ENCODE data around the gene GNA14. TPM values are rescaled to one million over a fixed set of nuclear protein-coding genes. Genes with fewer than 3 reads are reported as not detected.
A peak's percentile ranks its signal among the peaks of the same experiment; 100 is the strongest.

Gene GNA14
- polyA plus RNA-seq, 3 donors, result 0.04 TPM; not detected in 2

DNA sequence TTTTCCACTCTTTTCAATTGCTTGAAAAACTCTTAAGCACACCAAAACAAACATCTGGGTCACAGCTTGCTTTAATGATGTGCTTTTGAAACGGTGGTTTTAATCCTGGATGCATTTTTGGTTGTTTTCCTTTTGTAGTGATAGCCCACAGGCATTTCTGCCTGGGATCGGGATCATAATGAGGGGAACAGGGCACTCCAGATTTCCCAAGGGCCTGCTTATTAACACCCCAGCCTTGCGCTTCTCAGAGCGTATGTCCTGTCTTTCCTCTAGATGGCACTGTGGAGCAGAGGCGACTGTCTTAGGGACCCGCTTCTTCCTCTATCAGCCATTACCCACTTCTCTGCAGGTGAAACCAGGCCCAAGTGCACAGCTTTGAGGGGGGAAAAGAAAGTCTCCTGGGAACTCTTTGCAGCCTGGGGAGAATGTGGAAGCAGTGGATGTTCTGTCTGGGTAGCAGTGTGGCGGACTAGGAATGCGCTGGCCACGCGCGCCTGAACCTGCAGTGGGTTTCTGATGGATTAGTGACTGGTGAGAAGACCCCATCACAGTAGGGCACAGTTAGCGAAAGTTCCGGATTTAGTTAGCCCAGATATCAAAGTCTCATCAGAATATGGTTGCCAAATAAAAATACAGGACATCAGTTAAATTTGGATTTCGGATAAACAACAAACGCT, 190.1 kb downstream of the GNA14 start:
- H3K79me2 ChIP-seq (ENCODE audit: insufficient read depth, low read length), result no peaks in the 10 kb centered on the region
- no peak overlapping the region for H3K27ac Mint-ChIP-seq
- no peak overlapping the region for H3K4me2 ChIP-seq (replicated peaks; ENCODE audit: extremely low read depth, low read length, poor library complexity, severe bottlenecking)

DNA sequence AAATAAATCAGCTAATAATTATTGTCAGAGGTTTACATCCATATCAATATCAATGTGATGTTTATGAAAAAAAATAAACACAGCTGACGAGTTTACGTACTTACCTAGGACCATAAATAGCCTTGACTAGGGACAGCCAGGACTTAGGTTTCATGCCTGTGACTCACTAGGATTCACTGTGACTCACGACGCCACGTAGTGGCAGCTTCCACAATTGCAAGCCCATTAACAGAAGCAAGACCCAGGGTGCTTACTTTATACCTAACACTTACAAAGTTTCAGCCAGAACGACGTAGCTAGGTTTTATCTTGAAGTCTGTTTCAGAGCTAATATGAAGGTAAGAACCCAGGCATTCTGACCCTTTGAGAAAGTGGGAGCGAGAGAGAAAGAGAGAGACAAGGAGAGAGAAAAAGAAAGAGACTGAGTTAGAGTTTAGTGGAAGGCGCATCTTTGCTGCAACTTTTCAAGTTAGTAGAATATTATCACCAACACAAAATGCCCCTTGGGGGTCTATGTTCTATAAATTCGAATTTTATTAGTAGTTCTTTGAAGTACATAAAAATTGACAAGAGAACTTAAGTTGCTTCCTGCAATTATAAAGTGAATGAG, 191.2 kb downstream of the GNA14 start:
- H3K27ac Mint-ChIP-seq, result peak overlapping the region in 1 of 7 donors; percentile 16
- H3K4me2 ChIP-seq (replicated peaks; ENCODE audit: extremely low read depth, low read length, poor library complexity, severe bottlenecking), result no peak overlapping the region
- peaks cover 26% of the 10 kb centered on the region for H3K4me1 Mint-ChIP-seq
- intact Hi-C loops (cut with micrococcal nuclease), result no loop called here
- H3K27me3 Mint-ChIP-seq (ENCODE audit: low read depth in 3 of 3), result peaks cover 1 to 4% (median 2%) of the 10 kb centered on the region in 3 donors
- no peaks in the 10 kb centered on the region for H3K36me3 Mint-ChIP-seq
- H4K20me1 ChIP-seq (ENCODE audit: insufficient read depth, low read length), result no peaks in the 10 kb centered on the region
- H3K27ac ChIP-seq (ENCODE audit: low read depth in 1 of 2, low read length in 2 of 2), result no peak overlapping the region
- H3K9me3 Mint-ChIP-seq, result no peaks in the 10 kb centered on the region
- no peak overlapping the region for H2AFZ ChIP-seq (ENCODE audit: insufficient read depth, low read depth, low read length, poor library complexity, severe bottlenecking)
- H3K4me3 Mint-ChIP-seq, result no peak overlapping the region
- TF ChIP-seq, protein P1, sequence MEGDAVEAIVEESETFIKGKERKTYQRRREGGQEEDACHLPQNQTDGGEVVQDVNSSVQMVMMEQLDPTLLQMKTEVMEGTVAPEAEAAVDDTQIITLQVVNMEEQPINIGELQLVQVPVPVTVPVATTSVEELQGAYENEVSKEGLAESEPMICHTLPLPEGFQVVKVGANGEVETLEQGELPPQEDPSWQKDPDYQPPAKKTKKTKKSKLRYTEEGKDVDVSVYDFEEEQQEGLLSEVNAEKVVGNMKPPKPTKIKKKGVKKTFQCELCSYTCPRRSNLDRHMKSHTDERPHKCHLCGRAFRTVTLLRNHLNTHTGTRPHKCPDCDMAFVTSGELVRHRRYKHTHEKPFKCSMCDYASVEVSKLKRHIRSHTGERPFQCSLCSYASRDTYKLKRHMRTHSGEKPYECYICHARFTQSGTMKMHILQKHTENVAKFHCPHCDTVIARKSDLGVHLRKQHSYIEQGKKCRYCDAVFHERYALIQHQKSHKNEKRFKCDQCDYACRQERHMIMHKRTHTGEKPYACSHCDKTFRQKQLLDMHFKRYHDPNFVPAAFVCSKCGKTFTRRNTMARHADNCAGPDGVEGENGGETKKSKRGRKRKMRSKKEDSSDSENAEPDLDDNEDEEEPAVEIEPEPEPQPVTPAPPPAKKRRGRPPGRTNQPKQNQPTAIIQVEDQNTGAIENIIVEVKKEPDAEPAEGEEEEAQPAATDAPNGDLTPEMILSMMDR (IDR thresholded peaks at IDR 0.05), result peak; percentile 85
- no CpG with 5 or more reads among the region's 10 CpGs for WGBS (ENCODE audit: insufficient coverage)
- no peaks in the 10 kb centered on the region for H3K27me3 ChIP-seq (ENCODE audit: control insufficient read depth in 2 of 2, insufficient read depth in 2 of 2, low read length in 2 of 2)
- H3K4me1 ChIP-seq (ENCODE audit: control insufficient read depth in 1 of 2, insufficient read depth in 2 of 2, low read length in 2 of 2), result peaks cover 12 to 16% of the 10 kb centered on the region in 2 donors
- H3K36me3 ChIP-seq (replicated peaks in 1 of 2; ENCODE audit: control insufficient read depth in 1 of 2, insufficient read depth in 2 of 2, low read length in 2 of 2), result no peaks in the 10 kb centered on the region
- DNase-seq, result peak; percentile 71 to 84 (median 80)
- no peaks in the 10 kb centered on the region for H3K9me3 ChIP-seq (replicated peaks in 1 of 2; ENCODE audit: control insufficient read depth in 1 of 2, insufficient read depth in 1 of 2, low read length in 2 of 2)
- no peak overlapping the region for H3K4me3 ChIP-seq (replicated peaks in 1 of 3; ENCODE audit: low read depth in 2 of 3, low read length in 3 of 3)
- no peaks in the 10 kb centered on the region for H3K79me2 ChIP-seq (ENCODE audit: insufficient read depth, low read length)
- no peak overlapping the region for H3K9ac ChIP-seq (ENCODE audit: insufficient read depth, low read length, poor library complexity, severe bottlenecking)

More for the DNA sequence above, 190.1 kb downstream of the GNA14 start:
- Mint-ChIP-seq H3K9me3 (no peaks in the 10 kb centered on the region), H3K36me3 (no peaks in the 10 kb centered on the region), H3K4me3 (no peak overlapping the region), H3K27me3 (ENCODE audit: low read depth in 3 of 3) (peaks cover 1 to 4% (median 2%) of the 10 kb centered on the region in 3 donors), H3K4me1 (peaks cover 25% of the 10 kb centered on the region)
- TF ChIP-seq, protein P1 (IDR thresholded peaks at IDR 0.05), result peak; percentile 89
- Histone ChIP-seq H3K27ac (ENCODE audit: low read depth in 1 of 2, low read length in 2 of 2) (no peak overlapping the region), H3K9me3 (replicated peaks in 1 of 2; ENCODE audit: control insufficient read depth in 1 of 2, insufficient read depth in 1 of 2, low read length in 2 of 2) (no peaks in the 10 kb centered on the region), H4K20me1 (ENCODE audit: insufficient read depth, low read length) (no peaks in the 10 kb centered on the region), H2AFZ (ENCODE audit: insufficient read depth, low read depth, low read length, poor library complexity, severe bottlenecking) (peak overlapping the region; percentile 26), H3K27me3 (ENCODE audit: control insufficient read depth in 2 of 2, insufficient read depth in 2 of 2, low read length in 2 of 2) (no peaks in the 10 kb centered on the region), H3K36me3 (replicated peaks in 1 of 2; ENCODE audit: control insufficient read depth in 1 of 2, insufficient read depth in 2 of 2, low read length in 2 of 2) (no peaks in the 10 kb centered on the region), H3K4me1 (ENCODE audit: control insufficient read depth in 1 of 2, insufficient read depth in 2 of 2, low read length in 2 of 2) (peaks cover 12 to 16% of the 10 kb centered on the region in 2 donors), H3K9ac (ENCODE audit: insufficient read depth, low read length, poor library complexity, severe bottlenecking) (no peak overlapping the region), H3K4me3 (replicated peaks in 1 of 3; ENCODE audit: low read depth in 2 of 3, low read length in 3 of 3) (no peak overlapping the region)
- 96% methylated on average over 3 of the region's 15 CpGs for WGBS (ENCODE audit: insufficient coverage)
- peak; percentile 42 to 71 (median 70) for DNase-seq
- intact Hi-C loops (cut with micrococcal nuclease), result no loop called here
